GM12874 (cell line): ENCODE data around the gene CBL.

ENCODE experiments used
- TF ChIP-seq, protein P1 (sequence below): IDR thresholded peaks from 2 replicates; pipeline ENCODE4 v1.5.1; 2011; ENCODE audit warnings: low read depth, mild to moderate bottlenecking, control low read depth, low read length, moderate library complexity; ENCODE audit not compliant: insufficient read depth

CBL gene

DNA sequence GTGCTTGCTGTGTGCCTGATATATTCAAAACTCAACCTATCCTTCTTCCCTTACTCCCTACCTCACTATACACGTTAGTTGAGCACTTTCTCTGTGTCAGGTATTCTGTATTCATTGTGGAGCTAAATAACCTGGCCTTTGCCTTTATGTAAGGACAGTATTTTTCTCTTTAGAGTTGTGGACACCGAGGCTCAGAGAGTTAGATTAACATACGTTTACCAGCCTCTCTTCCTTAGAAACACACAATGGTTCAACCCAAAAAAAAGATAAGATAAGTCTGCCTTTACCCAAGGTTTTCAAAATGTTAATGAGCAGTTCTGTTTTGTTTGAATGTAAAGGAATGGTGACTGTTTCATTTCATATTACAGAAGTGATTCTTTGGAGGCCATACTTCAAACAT, 45.0 kb downstream of the CBL start:
- TF ChIP-seq, protein P1, sequence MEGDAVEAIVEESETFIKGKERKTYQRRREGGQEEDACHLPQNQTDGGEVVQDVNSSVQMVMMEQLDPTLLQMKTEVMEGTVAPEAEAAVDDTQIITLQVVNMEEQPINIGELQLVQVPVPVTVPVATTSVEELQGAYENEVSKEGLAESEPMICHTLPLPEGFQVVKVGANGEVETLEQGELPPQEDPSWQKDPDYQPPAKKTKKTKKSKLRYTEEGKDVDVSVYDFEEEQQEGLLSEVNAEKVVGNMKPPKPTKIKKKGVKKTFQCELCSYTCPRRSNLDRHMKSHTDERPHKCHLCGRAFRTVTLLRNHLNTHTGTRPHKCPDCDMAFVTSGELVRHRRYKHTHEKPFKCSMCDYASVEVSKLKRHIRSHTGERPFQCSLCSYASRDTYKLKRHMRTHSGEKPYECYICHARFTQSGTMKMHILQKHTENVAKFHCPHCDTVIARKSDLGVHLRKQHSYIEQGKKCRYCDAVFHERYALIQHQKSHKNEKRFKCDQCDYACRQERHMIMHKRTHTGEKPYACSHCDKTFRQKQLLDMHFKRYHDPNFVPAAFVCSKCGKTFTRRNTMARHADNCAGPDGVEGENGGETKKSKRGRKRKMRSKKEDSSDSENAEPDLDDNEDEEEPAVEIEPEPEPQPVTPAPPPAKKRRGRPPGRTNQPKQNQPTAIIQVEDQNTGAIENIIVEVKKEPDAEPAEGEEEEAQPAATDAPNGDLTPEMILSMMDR, result no peak

DNA sequence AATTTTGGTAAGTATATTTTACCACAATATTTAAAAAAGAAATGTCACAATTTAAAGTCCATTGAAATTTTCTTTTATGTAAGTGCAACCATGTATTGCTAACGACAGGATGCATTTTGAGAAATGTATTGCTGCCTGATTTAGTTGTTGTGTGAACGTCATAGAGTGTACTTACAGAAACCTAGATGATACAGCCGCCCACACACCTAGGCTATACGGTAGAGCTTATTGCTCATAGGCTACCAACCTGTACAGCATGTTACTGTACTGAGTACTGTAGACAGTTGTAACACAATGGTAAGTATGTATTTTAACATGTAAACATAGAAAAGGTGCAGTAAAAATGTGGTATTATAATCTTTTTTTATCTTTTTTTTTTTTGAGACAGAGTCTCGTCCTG, 48.1 kb downstream of the CBL start:
- TF ChIP-seq, protein P1, result no peak

DNA sequence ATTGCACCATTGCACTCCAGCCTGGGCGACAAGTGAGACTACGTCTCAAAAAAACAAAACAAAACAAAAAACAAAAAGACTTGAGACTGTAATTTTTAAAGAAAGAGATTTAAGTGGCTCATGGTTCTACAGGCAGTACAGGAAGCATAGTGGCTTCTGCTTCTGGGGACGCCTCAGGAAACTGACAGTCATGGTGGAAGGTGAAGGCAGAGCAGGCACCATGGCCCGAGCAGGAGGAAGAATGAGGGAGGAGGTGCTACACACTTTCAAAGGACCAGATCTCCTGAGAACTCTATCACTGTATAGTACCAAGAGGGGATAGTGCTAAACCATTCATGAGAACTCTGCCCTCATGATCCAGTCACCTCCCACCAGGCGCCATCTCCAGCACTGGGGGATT, 52.0 kb downstream of the CBL start:
- TF ChIP-seq, protein P1, result no peak

DNA sequence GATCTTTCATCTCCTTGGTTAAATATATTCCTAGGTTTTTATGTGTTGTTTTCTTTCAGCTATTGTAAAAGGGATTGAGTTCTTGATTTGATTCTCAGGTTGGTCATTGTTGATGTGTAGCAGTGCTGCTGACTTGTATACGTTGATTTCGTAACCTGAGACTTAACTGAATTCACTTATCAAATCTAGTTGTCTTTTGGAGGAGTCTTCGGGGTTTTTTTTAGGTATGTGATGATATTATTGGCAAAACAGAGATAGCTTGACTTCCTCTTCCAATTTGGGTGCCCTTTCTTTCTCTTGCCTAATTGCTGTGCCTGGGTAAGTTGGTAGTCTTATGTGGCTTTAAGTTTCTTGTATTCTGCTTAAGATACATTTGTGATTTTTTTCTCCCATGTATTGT, 52.8 kb downstream of the CBL start:
- TF ChIP-seq, protein P1, result no peak

DNA sequence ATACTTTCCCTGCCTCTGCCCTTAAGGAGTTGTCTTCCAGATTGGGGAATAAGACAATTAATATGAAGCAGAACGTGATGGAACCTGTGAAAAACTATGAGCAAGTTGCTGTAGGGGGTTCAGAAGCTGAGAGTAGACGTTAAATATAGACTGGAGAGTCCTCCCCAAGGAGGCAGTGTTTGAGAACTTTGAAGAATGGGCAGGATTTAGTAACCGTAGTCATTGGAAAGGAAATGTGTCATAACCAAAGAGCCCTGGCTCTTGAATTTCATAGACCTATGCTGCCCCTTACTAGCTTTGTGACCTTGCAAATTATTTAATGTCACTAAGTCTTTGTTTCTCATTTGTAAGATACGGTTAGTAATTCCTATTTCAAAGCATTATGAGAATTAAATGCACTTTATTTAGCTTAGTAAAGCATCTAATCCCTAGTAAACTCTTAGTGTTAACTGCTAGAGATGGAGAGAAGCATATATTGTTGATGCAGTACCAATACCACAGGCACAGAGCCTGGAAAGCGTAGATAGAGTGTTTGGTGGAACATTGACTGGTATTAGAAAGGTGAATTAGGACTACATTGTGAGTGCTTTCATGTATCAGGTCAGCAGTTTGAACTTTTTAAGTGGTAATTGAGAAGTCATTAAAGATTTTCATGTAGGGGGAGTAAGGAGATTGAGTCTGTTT, 56.7 kb downstream of the CBL start:
- TF ChIP-seq, protein P1, result no peak

DNA sequence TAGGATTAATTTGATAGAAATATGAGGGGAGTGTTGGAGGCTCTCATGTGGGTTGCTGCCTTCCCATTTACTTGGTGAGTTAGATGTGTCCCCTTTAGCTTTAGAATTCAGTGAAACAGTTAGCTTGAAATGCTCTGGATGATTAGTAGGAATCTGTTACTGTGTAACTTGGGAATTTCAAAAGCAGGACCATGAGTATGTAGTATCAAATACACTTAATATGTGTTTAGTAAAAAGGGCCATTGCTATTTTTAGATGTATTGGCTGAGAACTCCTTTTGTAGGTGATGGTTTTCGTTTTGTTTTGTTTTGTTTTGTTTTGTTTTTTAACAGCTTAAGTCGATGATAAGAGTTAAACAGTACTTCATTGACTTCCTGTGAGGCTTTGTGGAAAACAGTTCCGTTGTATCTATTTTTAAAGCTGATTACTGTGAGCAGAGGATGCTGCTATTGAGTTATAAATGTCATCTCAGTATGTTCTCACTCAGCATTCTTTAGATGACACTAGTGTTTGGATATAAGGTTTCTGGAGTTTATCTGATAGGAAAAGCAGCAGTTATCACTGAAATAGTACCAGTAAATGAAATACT, 57.3 kb downstream of the CBL start:
- TF ChIP-seq, protein P1, result no peak

DNA sequence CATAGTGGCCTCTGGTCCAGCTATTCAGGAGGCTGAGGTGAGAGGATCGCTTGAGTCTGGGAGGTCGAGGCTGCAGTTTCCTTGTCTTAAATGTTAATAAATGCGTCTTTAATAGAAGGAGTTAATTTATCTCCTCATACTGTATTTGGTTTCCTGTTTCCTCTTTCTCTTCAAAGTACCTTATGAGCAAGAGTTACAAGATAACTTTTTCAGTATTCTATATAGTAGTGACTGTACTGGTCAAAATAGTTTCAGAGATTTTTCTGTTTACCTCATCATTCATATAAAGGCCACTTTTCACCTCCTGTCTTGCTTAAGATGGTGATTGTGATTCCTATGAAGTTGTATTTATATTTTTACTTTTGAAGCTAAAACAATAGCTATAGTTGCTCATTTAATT, 59.9 kb downstream of the CBL start:
- TF ChIP-seq, protein P1, result no peak
